22Rv1 (cell line): Measurements from ENCODE around the gene MEF2A.

Source experiments
- H3K27ac ChIP-seq: fragments of 450-650 bp; 2 replicates; pipeline ENCODE4 v1.5.1; 2017
- ZFX ChIP-seq: fragments of 450-650 bp; IDR thresholded peaks from 2 replicates; pipeline ENCODE4 v1.6.1; 2017; ENCODE audit warnings: antibody characterized with exemption, borderline replicate concordance
- TF ChIP-seq, protein P1 (sequence below): fragments of 450-650 bp; IDR thresholded peaks from 2 replicates; pipeline ENCODE4 v1.5.1; 2017; ENCODE audit warnings: mild to moderate bottlenecking

MEF2A gene

DNA sequence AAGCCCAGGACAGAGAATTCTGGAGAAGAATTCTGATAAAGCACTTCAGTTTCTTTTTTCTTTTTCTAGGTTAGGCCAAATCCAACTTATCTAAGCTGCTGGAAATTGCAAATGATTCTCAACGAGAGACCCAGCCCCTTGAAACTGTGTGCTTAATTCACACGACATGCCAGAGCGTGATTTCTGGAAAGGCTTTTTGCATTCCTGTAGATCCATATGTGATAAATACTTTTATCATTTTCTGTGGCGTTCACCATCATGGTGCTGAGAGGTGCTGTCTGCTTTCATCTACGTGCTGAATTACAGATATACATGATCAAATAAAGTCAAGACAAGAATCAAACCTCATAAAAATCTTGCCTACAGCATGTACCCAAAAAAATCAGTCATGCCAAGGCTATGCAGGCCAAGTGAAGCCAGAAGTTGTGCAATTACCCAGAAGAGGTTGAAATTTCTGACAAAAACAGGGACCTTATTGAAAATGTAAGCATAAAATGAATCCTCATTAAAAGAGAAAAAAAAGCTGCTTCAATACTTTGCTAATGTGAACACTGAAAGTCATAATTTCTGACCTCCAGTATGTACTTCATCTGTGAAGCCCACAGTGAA is 10.8 kb upstream of the MEF2A start:
- no peak for TF ChIP-seq ZFX
- TF ChIP-seq, protein P1, sequence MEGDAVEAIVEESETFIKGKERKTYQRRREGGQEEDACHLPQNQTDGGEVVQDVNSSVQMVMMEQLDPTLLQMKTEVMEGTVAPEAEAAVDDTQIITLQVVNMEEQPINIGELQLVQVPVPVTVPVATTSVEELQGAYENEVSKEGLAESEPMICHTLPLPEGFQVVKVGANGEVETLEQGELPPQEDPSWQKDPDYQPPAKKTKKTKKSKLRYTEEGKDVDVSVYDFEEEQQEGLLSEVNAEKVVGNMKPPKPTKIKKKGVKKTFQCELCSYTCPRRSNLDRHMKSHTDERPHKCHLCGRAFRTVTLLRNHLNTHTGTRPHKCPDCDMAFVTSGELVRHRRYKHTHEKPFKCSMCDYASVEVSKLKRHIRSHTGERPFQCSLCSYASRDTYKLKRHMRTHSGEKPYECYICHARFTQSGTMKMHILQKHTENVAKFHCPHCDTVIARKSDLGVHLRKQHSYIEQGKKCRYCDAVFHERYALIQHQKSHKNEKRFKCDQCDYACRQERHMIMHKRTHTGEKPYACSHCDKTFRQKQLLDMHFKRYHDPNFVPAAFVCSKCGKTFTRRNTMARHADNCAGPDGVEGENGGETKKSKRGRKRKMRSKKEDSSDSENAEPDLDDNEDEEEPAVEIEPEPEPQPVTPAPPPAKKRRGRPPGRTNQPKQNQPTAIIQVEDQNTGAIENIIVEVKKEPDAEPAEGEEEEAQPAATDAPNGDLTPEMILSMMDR = no peak

DNA sequence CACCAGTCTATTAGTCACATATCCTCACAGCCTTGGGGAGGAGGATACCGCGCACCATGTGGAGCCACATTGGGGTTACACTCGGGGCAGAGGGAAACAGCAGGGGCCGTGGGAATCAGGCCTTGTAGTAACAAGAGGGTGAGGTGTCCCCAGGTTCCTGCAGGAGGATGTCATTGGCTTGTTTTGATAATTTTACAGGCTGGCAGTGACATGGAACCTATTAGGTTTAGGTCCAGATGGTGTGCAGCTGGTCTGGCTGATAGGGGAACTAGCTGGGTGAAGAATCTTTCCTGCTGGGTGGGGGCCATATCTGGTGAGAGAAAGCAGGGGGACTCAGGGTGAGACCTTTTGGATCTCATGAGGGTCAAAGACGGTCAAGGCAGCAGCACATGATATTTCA is 9.8 kb upstream of the MEF2A start:
- H3K27ac ChIP-seq = no peak overlapping the region
- no peak for TF ChIP-seq ZFX
- TF ChIP-seq, protein P1 = no peak

More for the DNA sequence above, 10.8 kb upstream of the MEF2A start:
- H3K27ac ChIP-seq = no peak overlapping the region

DNA sequence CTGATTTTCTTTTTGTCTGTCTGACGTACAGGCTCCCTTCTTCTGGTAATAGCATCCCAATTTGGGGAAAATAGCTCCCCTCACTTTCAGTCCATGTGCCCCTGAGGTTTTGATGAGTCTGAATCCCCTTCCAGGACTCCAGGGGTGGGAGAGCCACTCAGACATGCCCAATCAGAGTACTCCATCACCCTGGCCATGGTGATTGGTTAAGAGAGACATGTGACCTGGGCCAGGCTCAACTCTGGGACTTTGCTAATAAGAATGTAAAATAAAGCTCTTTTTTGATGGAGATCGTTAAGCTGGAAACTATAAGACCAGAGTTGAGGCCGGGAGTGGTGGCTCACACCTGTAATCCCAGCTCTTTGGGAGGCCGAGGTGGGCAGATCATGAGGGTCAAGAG is 9.2 kb upstream of the MEF2A start:
- H3K27ac ChIP-seq = no peak overlapping the region
- TF ChIP-seq ZFX = no peak
- TF ChIP-seq, protein P1 = no peak

DNA sequence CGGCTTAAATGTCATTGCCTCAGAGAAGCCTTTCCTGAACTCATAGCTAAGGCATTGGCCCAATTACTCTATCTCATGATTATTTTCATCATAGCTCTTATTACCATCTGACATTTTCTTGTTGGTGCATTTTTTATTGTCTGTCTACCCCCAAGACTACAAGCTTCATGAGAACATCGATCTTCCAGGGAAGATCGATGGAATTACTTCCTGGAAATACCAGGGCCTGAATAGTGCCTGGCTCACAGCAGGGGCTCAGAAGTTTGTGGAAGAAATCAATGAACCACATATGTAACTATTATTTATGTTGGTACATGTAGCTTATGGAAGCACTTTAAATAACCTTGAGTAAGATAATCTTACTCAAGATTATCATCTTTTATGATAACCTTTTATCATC is 7.7 kb upstream of the MEF2A start:
- no peak overlapping the region for H3K27ac ChIP-seq
- TF ChIP-seq ZFX = no peak
- TF ChIP-seq, protein P1 = no peak

DNA sequence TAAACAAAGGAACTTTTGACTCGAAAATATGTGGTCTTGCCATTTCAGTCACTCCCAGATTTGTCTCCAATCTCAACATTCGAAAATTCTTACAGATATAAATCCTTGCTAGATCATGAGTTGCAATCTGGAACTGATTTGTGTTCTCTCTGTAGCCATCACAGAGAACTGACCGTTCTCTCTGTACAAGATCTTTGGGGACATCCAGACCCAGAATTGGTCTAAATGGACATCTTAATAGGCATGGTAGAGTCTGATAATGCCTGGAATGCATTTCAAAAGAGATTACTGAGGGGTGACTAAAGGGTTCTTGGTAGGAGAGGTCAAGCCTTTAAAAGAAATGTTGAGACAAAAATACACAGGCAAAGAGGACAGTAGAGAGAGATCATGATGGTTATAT is 7.2 kb upstream of the MEF2A start:
- TF ChIP-seq, protein P1 = no peak
- no peak for TF ChIP-seq ZFX
- H3K27ac ChIP-seq = no peak overlapping the region

DNA sequence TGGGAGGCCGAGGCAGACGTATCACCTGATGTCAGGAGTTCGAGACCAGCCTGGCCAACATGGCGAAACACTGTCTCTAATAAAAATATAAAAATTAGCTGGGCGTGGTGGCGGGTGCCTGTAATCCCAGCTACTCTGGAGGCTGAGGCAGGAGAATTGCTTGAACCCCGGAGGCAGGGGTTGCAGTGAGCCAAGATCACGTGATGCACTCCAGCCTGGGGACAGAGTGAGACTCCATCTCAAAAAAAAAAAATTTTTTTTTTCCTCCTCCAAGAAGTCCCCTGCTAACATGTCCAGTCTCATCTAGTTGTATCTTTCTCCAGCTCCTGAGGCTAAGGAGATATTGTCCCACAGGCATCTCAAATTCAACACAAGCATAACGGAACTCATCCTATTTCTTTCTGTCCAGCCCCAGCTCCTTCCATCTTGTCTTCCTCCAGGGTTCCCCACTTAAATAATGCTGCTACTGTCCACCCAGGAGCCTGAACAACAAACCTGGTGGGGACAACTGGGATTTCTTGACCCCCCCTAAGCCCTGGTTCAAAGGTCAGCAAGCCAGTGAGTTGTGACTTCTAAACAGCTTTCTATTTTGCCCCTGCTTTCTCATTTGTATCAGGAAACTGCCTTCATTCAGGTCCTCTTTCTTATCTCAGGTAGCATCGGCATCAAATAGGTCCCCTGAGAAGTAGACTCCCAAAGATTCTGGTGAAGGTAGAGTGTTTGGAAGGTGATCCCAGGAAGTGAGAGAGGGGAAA is 4.1 kb upstream of the MEF2A start:
- no peak for TF ChIP-seq ZFX
- TF ChIP-seq, protein P1 = no peak
- H3K27ac ChIP-seq = no peak overlapping the region

DNA sequence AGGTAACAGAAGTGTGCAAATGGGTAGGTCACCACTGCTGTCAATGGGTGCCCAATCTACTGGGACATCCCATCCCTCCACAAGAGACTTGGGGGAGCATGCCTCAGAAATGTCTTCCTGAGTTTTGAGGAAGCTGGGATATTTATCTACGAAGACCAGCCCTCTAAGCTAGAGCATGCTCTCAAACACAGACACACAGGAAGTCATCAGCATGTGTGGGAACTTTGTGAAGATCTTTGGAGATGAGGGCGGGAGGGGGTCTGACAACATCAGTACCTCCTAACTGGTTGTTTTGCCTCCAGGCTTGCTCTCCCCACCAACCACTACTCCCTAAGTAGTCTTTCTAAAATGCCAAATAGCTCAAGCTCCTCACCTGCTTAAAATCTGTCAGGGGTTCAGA is 3.5 kb upstream of the MEF2A start:
- TF ChIP-seq, protein P1 = no peak
- TF ChIP-seq ZFX = no peak
- H3K27ac ChIP-seq = no peak overlapping the region
